ENCODE results near the gene CEP70. TPM values are rescaled to one million over a fixed set of nuclear protein-coding genes. Genes with fewer than 3 reads are reported as not detected.
"Not testable (repeated sequence)": the region's sequence is repeated elsewhere in the genome, so short reads cannot be mapped to it uniquely, and the experiment has no call there.

CEP70 gene
- total and polyA plus RNA-seq, 2 experiments from 2014 or later: 7.6 to 7.8 TPM

DNA sequence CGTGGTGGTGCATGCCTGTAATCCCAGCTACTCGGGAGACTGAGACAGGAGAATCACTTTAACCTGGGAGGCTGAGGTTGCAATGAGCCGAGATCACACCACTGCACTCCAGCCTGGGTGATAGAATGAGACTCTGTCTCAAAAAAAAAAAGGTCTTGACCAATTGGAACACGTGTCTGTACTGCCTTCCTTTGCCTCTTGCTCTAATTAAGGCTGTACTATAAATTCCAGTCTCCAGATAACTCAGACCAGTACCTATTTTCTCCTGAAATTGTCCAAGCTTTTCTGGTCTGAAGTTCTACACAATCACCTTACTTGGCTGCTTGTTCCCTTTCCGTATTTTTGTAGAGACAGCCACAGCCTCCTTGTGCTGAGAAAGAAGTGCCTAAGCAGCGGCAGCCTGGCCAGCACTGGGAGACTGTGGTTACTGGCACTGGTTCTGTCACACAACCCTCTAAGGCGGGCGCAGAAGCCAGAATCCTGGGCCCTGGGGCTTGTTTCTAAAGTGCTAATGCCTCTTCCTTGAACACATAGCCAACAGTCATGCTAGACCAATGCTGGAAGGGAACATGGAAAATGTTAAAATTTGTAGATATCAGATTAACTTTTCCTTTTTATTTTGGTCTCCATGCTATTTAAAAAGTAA is 6.2 kb upstream of the CEP70 start:
- no peak for TF ChIP-seq EZH2phosphoT487 (IDR thresholded peaks at IDR 0.05; ENCODE audit: insufficient read depth, low read depth)
- TF ChIP-seq EZH2 (IDR thresholded peaks at IDR 0.05; ENCODE audit: insufficient read depth, poor library complexity, severe bottlenecking): no peak
- DNase-seq: peak; percentile 61
- WGBS, 2 experiments (ENCODE audit: low coverage in 1 of 2, low lambda C conversion rate in 2 of 2, missing lambda C conversion rate in 2 of 2): 25 to 43% methylated on average over 6 to 8 of the region's 8 CpGs
- Histone ChIP-seq H4K20me1 (ENCODE audit: insufficient read depth) (no peaks in the 10 kb centered on the region), H3K4me2 (ENCODE audit: unreplicated experiment) (peak overlapping the region; percentile 61), H3K27ac (no peak overlapping the region), H3K4me3 (no peak overlapping the region), H3K4me1 (ENCODE audit: insufficient read depth) (peaks cover 8% of the 10 kb centered on the region), H3K27me3 (replicated peaks; ENCODE audit: insufficient read depth) (no peaks in the 10 kb centered on the region), H3K9ac (no peak overlapping the region), H3F3A (ENCODE audit: insufficient read depth) (0 out of 2 replicates have a peak, but pooled peaks cover 5% of the 10 kb centered on the region), H3K9me2 (ENCODE audit: insufficient read depth) (no peaks in the 10 kb centered on the region), H3K9me3 (ENCODE audit: low read depth) (no peaks in the 10 kb centered on the region), H3K79me2 (ENCODE audit: insufficient read depth) (no peaks in the 10 kb centered on the region), H2AFZ (peak overlapping the region; percentile 56), H3K36me3 (ENCODE audit: low read depth) (no peaks in the 10 kb centered on the region)
- in situ Hi-C loops (cut with MboI): no loop called here

GRCh38 chr3:138598534-138598933 is 4.5 kb upstream of the CEP70 start:
- Histone ChIP-seq H3K4me3 (no peak overlapping the region), H3F3A (ENCODE audit: insufficient read depth) (0 out of 2 replicates have a peak, but pooled peaks cover 5% of the 10 kb centered on the region), H3K9me3 (ENCODE audit: low read depth) (no peaks in the 10 kb centered on the region), H3K27me3 (replicated peaks; ENCODE audit: insufficient read depth) (no peaks in the 10 kb centered on the region), H3K4me1 (ENCODE audit: insufficient read depth) (peaks cover 10% of the 10 kb centered on the region), H3K9me2 (ENCODE audit: insufficient read depth) (no peaks in the 10 kb centered on the region), H3K9ac (no peak overlapping the region), H3K79me2 (ENCODE audit: insufficient read depth) (no peaks in the 10 kb centered on the region), H3K36me3 (ENCODE audit: low read depth) (no peaks in the 10 kb centered on the region), H3K27ac (no peak overlapping the region), H3K4me2 (ENCODE audit: unreplicated experiment) (no peak overlapping the region), H4K20me1 (ENCODE audit: insufficient read depth) (no peaks in the 10 kb centered on the region), H2AFZ (no peak overlapping the region)
- WGBS, 2 experiments (ENCODE audit: low coverage in 1 of 2, low lambda C conversion rate in 2 of 2, missing lambda C conversion rate in 2 of 2): 86 to 88% methylated on average over 3 of the region's 3 CpGs
- in situ Hi-C loops (cut with MboI): loop anchor here (5.0 kb wide), 1 partner anchor 319 kb away; no protein-coding TSS in a partner anchor
- TF ChIP-seq EZH2phosphoT487 (IDR thresholded peaks at IDR 0.05; ENCODE audit: insufficient read depth, low read depth) (no peak), EZH2 (IDR thresholded peaks at IDR 0.05; ENCODE audit: insufficient read depth, poor library complexity, severe bottlenecking) (no peak)
- DNase-seq: no peak

DNA sequence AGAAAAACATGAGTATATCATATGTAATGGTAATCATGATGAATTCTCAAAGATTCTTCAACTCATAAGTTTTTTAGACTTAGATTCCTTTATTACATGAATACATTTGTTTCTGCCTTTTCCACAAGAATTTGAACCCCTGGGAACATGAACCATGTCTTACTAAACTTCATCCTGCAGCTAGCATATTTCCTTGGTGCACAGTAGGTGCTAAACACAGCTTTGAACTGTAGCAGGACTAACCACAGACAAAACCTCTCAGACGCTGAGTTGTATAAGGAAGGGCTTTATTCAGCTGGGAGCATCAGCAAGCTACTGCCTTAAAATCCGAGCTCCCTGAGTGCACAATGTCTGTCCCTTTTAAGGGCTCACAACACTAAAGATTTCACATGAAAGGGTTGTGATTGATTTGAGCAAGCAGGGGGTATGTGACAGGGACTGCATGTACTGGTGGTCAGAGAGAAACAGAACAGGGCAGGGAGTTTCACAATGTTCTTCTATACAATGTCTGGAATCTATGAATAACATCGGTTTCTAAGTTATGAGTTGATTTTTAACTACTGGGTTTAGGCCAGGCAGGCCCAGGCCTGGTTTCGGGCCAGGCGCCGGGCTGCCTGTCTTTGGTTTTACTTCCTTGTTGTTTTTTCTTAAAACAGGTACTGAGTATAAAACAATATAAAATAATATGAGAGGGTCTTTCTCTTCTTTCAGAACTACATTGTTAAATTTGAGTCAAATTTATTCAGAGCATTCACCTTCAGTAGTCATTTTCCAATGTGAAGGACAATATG is 3.3 kb upstream of the CEP70 start:
- in situ Hi-C loops (cut with MboI): loop anchor here (5.0 kb wide), 1 partner anchor 320 kb away; no protein-coding TSS in a partner anchor

DNA sequence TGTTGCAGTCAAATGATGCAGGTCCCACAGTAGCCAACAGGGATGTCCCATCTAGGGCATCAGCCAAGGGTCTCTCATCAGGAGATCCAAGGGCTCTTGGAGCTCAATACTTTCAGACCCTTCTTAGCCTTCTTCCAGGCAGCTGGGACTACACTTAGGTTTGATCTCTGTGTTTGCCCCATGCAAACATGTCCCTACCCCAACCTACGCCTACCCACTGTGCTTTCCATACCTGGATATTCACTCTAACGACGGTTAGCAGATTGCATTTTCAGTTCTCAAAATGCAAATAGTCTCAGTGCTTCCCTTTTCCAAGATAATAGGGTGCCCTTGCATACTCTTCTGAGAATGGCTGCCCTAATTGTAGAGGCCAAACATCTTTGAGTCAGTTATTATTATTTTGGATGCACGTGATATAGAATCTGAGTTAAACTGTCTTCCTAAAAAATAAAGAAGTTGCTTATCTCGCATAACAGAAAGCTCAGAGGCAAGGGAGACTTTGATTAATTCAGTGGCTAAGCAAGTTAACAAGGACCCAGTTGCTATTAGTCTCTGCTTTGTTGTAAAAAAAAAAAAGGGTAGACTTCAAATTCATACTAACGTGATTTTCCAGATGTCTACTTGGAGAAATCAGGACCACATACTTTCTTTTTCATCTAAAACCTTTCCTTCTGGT is 1.0 kb upstream of the CEP70 start:
- Histone ChIP-seq H4K20me1 (ENCODE audit: insufficient read depth) (no peaks in the 10 kb centered on the region), H3F3A (ENCODE audit: insufficient read depth) (no peaks in the 10 kb centered on the region), H3K4me1 (ENCODE audit: insufficient read depth) (peaks cover 4% of the 10 kb centered on the region), H3K27ac (no peak overlapping the region), H3K79me2 (ENCODE audit: insufficient read depth) (no peaks in the 10 kb centered on the region), H3K4me2 (ENCODE audit: unreplicated experiment) (peak overlapping the region; percentile 88), H3K9me3 (ENCODE audit: low read depth) (no peaks in the 10 kb centered on the region), H3K36me3 (ENCODE audit: low read depth) (no peaks in the 10 kb centered on the region), H3K27me3 (replicated peaks; ENCODE audit: insufficient read depth) (no peaks in the 10 kb centered on the region), H3K9ac (peak overlapping the region; percentile 76; the same call in 1 of the 2 replicates), H3K4me3 (peak overlapping the region; percentile 80; the same call in 1 of the 2 replicates), H2AFZ (peak overlapping the region; percentile 99), H3K9me2 (ENCODE audit: insufficient read depth) (no peaks in the 10 kb centered on the region)
- no peak for TF ChIP-seq EZH2phosphoT487 (IDR thresholded peaks at IDR 0.05; ENCODE audit: insufficient read depth, low read depth)
- no peak for TF ChIP-seq EZH2 (IDR thresholded peaks at IDR 0.05; ENCODE audit: insufficient read depth, poor library complexity, severe bottlenecking)
- DNase-seq: no peak
- WGBS, 2 experiments (ENCODE audit: low coverage in 1 of 2, low lambda C conversion rate in 2 of 2, missing lambda C conversion rate in 2 of 2): 34 to 35% methylated on average over 6 of the region's 6 CpGs
- in situ Hi-C loops (cut with MboI): loop anchor here (5.0 kb wide), 1 partner anchor 322 kb away; no protein-coding TSS in a partner anchor

More for the DNA sequence above, 3.3 kb upstream of the CEP70 start:
- peaks cover 11% of the 10 kb centered on the region for H3K4me1 ChIP-seq (ENCODE audit: insufficient read depth)
- not testable (repeated sequence) for H3K27ac ChIP-seq; H3K36me3 ChIP-seq (ENCODE audit: low read depth); H3K9ac ChIP-seq; H2AFZ ChIP-seq; H3F3A ChIP-seq (ENCODE audit: insufficient read depth); H3K9me2 ChIP-seq (ENCODE audit: insufficient read depth); H3K9me3 ChIP-seq (ENCODE audit: low read depth); H3K4me2 ChIP-seq (ENCODE audit: unreplicated experiment); DNase-seq; H4K20me1 ChIP-seq (ENCODE audit: insufficient read depth); H3K4me3 ChIP-seq; H3K79me2 ChIP-seq (ENCODE audit: insufficient read depth); H3K27me3 ChIP-seq (replicated peaks; ENCODE audit: insufficient read depth)
- 83 to 84% methylated on average over 6 of the region's 6 CpGs for WGBS, 2 experiments (ENCODE audit: low coverage in 1 of 2, low lambda C conversion rate in 2 of 2, missing lambda C conversion rate in 2 of 2)

Data from GM23248 (cell line).